Measurements from ENCODE around the gene OGG1.

OGG1 gene

DNA sequence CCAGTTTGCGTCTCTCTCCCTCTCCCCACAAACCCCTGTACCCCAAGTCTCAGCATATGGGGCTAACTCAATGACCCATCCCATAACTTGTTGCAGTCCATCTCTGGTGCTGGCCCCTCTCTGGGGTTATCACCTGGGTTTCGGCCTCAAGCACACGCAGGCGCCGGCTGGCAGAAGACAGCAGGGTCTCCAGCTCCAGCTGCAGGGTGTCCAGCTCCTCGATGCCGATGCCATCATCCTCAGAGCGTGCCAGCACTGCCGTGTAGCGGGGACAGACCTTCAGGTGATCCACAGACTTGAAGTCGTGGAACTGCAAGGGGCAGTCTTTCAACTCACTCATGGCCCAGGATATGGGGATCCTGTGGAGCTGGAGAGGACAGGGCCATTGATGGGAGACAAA, 41.4 kb downstream of the OGG1 start:
- DNase-seq (ENCODE audit: low read depth) = no peak
- peak overlapping the region; percentile 64 for H3K4me3 ChIP-seq (ENCODE audit: low read depth, low read length)
- TF ChIP-seq, protein P1, sequence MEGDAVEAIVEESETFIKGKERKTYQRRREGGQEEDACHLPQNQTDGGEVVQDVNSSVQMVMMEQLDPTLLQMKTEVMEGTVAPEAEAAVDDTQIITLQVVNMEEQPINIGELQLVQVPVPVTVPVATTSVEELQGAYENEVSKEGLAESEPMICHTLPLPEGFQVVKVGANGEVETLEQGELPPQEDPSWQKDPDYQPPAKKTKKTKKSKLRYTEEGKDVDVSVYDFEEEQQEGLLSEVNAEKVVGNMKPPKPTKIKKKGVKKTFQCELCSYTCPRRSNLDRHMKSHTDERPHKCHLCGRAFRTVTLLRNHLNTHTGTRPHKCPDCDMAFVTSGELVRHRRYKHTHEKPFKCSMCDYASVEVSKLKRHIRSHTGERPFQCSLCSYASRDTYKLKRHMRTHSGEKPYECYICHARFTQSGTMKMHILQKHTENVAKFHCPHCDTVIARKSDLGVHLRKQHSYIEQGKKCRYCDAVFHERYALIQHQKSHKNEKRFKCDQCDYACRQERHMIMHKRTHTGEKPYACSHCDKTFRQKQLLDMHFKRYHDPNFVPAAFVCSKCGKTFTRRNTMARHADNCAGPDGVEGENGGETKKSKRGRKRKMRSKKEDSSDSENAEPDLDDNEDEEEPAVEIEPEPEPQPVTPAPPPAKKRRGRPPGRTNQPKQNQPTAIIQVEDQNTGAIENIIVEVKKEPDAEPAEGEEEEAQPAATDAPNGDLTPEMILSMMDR (IDR thresholded peaks at IDR 0.05; ENCODE audit: low read depth, low read length, missing control alignments) = no peak

DNA sequence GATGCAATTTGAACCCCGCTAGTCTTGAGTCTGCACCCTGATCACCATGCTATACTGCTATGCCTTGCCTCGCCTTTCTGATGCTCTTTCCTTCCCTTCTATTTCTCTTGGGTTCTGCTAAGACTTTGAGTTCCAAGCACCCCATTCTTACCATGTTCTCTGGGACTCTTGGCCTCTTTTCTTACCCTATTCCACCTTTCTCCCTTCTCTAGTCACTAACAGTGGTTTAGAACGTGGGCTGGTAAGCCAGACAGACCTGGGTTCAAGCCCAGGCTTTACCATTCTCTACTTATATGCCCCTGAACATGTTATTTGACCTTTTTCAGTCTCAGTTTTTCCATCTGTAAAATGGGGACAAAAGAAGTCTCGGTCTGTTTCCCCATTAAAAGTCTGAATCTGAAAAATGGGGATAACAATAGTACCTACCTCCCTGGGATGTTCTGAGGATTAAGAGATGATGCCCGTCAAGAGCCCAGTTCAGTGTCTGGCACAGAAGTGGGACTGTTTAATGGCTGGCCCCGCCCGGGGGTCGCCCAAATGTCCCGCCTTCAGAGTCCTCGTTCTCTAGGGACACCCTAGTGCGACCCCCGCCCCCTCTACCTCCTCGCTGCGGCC, 42.1 kb downstream of the OGG1 start:
- DNase-seq (ENCODE audit: low read depth) = no peak
- peak overlapping the region; percentile 64 for H3K4me3 ChIP-seq (ENCODE audit: low read depth, low read length)
- TF ChIP-seq, protein P1 (IDR thresholded peaks at IDR 0.05; ENCODE audit: low read depth, low read length, missing control alignments) = no peak

DNA sequence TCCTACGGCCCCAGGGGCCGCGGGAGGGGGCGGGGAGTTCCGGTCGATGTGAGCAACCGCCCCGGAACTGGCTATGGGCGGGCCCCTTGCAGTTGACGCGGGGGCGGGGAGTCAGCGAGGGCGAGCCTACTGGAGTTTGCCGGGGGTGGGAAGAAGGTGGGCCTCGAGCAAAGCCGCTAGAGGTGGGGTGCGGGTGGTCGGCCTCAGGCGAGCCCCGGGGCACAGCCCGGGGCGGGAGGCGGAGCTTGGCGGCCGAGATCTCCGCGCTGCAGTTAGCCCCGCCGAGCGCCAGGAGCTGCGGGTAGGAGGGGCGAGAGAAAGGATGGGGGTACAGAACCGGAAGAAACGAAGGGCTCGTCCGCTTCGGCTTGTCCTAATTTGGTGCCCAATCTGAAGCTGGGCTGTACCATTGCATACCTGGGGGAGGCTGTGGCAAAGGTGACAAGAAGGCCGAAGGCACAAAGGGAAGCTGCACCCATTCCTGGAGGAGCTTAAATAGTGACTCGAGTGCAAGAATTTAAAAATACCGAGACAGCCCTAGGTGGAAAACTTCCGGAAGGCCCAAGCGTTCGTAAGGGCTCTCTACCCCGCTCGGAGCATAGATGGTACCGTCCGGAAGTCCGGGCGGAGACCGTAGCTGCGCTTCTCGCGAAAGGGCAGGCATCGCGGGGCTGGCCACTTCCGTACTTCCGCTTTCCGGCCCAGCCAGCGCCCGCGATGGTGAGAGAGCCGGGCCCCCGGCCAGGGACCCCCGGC, 42.8 kb downstream of the OGG1 start, which contains the start of the genes ARPC4 and TADA3:
TSS of gene ARPC4 (plus strand) at position 678 of the 756 bp plus-strand sequence. CDS start at position 718, 40 bp downstream.
TSS of gene TADA3 (minus strand) at position 69 of the 756 bp plus-strand sequence. CDS start 1,007 bp downstream, outside the sequence.
- peak; percentile 93 for DNase-seq (ENCODE audit: low read depth)
- H3K4me3 ChIP-seq (ENCODE audit: low read depth, low read length) = peak within 1 kb of the TSS; percentile 64
- TF ChIP-seq, protein P1 (IDR thresholded peaks at IDR 0.05; ENCODE audit: low read depth, low read length, missing control alignments) = peak; percentile 25

DNA sequence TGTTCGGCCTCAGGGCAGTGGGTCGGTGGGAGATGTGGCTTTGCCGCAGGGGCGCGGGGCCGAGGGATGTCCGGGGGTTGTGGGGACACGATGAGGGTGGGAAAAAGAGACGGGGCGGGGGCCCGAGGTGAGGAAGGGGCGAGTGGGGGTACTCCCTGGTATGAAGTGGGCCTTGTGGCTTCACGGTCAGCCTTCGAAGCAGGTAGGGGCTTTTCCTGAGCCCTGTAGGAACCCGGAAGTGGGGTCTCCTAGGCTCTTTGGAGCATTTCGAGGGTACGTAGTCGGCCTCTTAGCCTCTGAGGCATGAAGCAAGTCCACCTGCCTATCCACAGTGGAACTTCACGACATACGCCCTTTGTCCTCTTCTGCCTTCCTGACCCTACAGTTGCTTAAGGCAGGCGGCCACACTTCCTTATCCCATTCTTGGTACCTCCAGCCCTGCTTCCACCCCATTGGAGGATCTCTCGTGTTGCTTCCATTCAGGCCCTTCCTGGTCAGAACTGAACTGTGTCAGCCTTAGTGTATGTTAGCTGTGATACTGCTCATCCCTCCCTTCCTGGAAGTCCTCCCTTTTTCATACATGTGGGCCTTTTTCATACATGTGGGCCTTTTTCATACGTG, 43.5 kb downstream of the OGG1 start:
- DNase-seq (ENCODE audit: low read depth) = no peak
- TF ChIP-seq, protein P1 (IDR thresholded peaks at IDR 0.05; ENCODE audit: low read depth, low read length, missing control alignments) = no peak
- H3K4me3 ChIP-seq (ENCODE audit: low read depth, low read length) = peak overlapping the region; percentile 64

DNA sequence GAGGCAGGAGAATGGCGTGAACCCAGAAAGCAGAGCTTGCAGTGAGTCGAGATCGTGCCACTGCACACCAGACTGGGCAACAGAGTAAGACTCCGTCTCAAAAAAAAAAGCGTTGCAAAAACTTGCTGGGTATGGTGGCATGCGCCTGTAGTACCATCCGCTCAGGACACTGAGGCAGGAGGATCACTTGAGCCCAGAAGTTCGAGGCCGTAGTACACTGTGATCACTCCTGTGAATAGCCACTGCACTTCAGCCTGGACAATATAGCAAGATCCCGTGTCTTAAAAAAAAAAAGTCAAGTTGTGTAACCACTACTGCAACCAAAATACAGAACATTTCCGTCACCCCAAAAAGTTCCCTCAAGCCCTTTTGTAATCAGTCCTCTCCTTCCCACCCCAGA, 44.6 kb downstream of the OGG1 start:
- TF ChIP-seq, protein P1 (IDR thresholded peaks at IDR 0.05; ENCODE audit: low read depth, low read length, missing control alignments) = no peak
- no peak for DNase-seq (ENCODE audit: low read depth)
- H3K4me3 ChIP-seq (ENCODE audit: low read depth, low read length) = peak overlapping the region; percentile 64

DNA sequence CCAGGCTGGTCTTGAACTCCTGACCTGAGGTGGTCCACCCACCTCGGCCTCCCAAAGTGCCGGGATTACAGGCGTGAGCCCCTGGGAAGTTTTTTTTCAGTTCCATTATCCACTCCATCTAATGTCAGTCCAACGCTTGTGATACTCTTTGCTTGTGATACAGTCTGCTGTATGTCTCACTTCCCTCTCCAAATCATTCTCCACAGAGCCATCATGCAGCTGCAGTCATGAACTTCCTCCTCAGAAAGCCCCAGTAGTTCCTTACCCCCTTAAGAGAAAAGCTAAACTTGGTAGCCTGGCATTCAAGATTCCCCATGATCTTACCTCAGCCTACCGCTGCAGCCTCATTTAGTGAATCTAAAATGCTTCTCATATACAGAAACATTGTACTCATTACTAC, 45.5 kb downstream of the OGG1 start:
- TF ChIP-seq, protein P1 (IDR thresholded peaks at IDR 0.05; ENCODE audit: low read depth, low read length, missing control alignments) = no peak
- DNase-seq (ENCODE audit: low read depth) = no peak
- H3K4me3 ChIP-seq (ENCODE audit: low read depth, low read length) = no peak overlapping the region; the same call in 1 of the 2 replicates
